ENCODE results near the gene KRTAP4-7.
"Not testable (repeated sequence)": the region's sequence is repeated elsewhere in the genome, so short reads cannot be mapped to it uniquely, and the experiment has no call there.

KRTAP4-7 gene

GRCh38 chr17:41084100-41084856 is at the start of gene KRTAP4-7:
TSS of gene KRTAP4-7 (plus strand) at chr17:41084150. CDS start at chr17:41084207, 57 bp downstream.
- not testable (repeated sequence) for DNase-seq

- DNase-seq = not testable (repeated sequence)
Measured at GRCh38 chr17:41034346-41034935, 49.5 kb upstream of the KRTAP4-7 start, which contains the start of gene KRTAP1-3. TSS of gene KRTAP1-3 (minus strand) at chr17:41034874. CDS start at chr17:41034821, 53 bp downstream.

GRCh38 chr17:41037853-41038350 is 46.0 kb upstream of the KRTAP4-7 start:
- DNase-seq = no peak

GRCh38 chr17:41040783-41041571 is 43.0 kb upstream of the KRTAP4-7 start, which contains the start of gene KRTAP1-1:
TSS of gene KRTAP1-1 (minus strand) at chr17:41041450. CDS start at chr17:41041397, 53 bp downstream.
- not testable (repeated sequence) for DNase-seq

- no peak for DNase-seq
Measured at GRCh38 chr17:41042953-41043352, 41.0 kb upstream of the KRTAP4-7 start.

GRCh38 chr17:41046735-41047465 is 37.0 kb upstream of the KRTAP4-7 start, which contains the start of gene KRTAP2-1:
TSS of gene KRTAP2-1 (minus strand) at chr17:41047316. CDS start at chr17:41047267, 49 bp downstream.
- DNase-seq = not testable (repeated sequence)

- peak; percentile 72 for DNase-seq
Measured at GRCh38 chr17:41048441-41048840, 35.5 kb upstream of the KRTAP4-7 start.

GRCh38 chr17:41049110-41049509 is 34.8 kb upstream of the KRTAP4-7 start:
- peak; percentile 47 for DNase-seq

GRCh38 chr17:41052566-41052965 is 31.4 kb upstream of the KRTAP4-7 start:
- peak; percentile 54 for DNase-seq

GRCh38 chr17:41054025-41054424 is 29.9 kb upstream of the KRTAP4-7 start:
- no peak for DNase-seq

- not testable (repeated sequence) for DNase-seq
Measured at GRCh38 chr17:41054556-41054955, 29.4 kb upstream of the KRTAP4-7 start.

GRCh38 chr17:41055130-41055529 is 28.8 kb upstream of the KRTAP4-7 start, which contains the start of gene KRTAP2-2:
TSS of gene KRTAP2-2 (minus strand) at chr17:41055230. CDS start at chr17:41055211, 19 bp downstream.
- DNase-seq = not testable (repeated sequence)

GRCh38 chr17:41057547-41057946 is 26.4 kb upstream of the KRTAP4-7 start:
- DNase-seq = no peak

- no peak for DNase-seq
Measured at GRCh38 chr17:41058741-41059140, 25.2 kb upstream of the KRTAP4-7 start.

- peak; percentile 93 for DNase-seq
Measured at GRCh38 chr17:41059276-41060051, 24.5 kb upstream of the KRTAP4-7 start.

- peak; percentile 97 for DNase-seq
Measured at GRCh38 chr17:41060052-41060604, 23.8 kb upstream of the KRTAP4-7 start, which contains the start of gene KRTAP2-3. TSS of gene KRTAP2-3 (minus strand) at chr17:41060114. CDS start at chr17:41060050, 64 bp downstream.

- peak; percentile 98 for DNase-seq
Measured at GRCh38 chr17:41061964-41062363, 22.0 kb upstream of the KRTAP4-7 start.

- no peak for DNase-seq
Measured at GRCh38 chr17:41063449-41063848, 20.5 kb upstream of the KRTAP4-7 start.

- DNase-seq = no peak
Measured at GRCh38 chr17:41064301-41064700, 19.6 kb upstream of the KRTAP4-7 start.

GRCh38 chr17:41065016-41065689 is 18.8 kb upstream of the KRTAP4-7 start:
- not testable (repeated sequence) for DNase-seq
